Measurements from ENCODE around the gene BAHCC1.
A peak's percentile ranks its signal among the peaks of the same experiment; 100 is the strongest.

BAHCC1 gene

GRCh38 chr17:81514739-81515529, 119.7 kb downstream of the BAHCC1 start:
- peak; percentile 59 for DNase-seq (ENCODE audit: low spot score)

- DNase-seq (ENCODE audit: low spot score) = no peak
Observed at GRCh38 chr17:81515530-81516041, 120.3 kb downstream of the BAHCC1 start.
